Lung microvascular endothelial cell (primary cell): ENCODE results near the gene ROBO1. TPM values are rescaled to one million over a fixed set of nuclear protein-coding genes. Genes with fewer than 3 reads are reported as not detected.
"Not testable (repeated sequence)": the region's sequence is repeated elsewhere in the genome, so short reads cannot be mapped to it uniquely, and the experiment has no call there.

Experiments used
- DNase-seq, 2 donors: peaks; one replicate each; pipeline versions ENCODE4 v3.0.0 to v3.0.0-alpha.2; 2010; ENCODE audit warnings: low read depth in 2 of 2
- total RNA-seq: library from RNA; depleted of rRNA; stranded (reverse); fragments of >200 nt; gene quantifications from 2 replicates; pipeline ENCODE4 v1.2.1, GENCODE V29; 2014

ROBO1 gene
- total RNA-seq, 1 donor from 2014 or later: 0.20 TPM

DNA sequence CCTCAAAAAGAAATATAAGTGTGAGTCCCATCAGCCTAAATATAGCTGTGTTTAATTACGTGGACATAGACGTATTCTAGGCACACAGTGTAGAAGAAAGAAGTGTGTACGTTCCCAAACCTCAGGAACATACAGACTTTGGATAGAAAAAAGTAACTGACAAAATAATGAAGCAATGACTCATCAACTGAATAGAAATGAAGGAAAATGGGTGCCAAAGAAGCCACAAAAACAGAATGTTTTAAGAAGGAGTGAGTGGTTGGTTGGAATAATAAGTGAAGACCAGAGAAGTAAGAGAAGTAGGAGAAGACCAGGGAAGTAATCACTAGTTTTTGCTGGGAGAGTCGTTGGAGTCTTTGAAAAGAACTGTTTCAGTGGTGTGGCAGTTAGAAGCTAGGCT lies 518.1 kb downstream of the ROBO1 start:
- DNase-seq: no peak

DNA sequence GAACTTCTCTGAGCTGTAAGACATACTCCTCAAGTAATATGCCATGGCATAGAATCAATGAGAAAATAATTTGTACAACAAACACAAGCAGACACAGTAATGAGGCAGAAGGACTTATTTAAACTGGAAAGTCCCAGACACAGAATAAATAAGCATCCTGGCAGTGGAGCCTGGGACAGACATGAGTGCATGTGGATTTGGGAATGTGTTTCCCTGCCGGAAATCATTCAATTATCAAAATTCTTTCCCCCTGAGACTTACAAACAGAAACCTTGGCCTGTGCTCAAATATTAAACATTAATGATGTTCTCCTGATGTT lies 520.1 kb downstream of the ROBO1 start:
- DNase-seq: peak in 1 of 2 donors; percentile 4

DNA sequence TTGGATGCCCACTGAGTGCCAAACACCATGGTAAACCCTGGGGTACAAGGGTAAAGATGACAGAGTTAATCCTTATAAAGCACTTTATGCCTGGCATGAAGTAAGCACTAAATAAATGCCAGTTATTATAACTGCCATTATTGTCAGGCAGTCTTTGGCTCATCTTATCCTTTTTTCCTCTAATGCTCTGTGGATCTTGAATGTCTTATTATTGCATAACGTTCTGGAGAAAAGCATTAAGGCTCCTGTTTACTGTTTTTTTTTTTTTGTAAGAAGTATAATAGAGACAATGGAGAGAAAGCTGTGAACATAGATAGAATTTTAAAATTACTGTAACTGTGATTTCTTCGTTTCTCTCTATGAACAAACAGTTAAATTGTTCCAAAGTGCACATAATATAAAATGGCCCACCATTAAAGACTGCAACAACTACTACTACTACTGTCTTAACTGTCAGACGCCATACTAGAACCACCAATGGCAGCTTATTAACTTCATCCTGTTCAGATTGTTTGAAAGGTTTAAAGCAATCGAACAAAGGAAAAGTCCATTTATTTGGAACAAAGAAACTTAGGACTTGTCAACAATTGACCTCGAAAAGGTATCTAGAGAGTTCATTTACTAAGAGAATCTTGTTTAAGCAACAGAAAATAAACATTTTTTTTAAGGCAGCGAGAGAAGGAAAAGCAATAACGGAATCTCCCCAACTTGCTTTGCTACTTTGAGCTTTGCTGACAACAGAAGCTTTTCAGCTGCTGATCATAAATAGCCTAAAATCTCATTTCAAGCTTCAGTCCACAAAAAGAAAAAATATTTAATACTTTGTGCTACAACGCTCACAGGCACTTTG lies 520.7 kb downstream of the ROBO1 start:
- DNase-seq: no peak

DNA sequence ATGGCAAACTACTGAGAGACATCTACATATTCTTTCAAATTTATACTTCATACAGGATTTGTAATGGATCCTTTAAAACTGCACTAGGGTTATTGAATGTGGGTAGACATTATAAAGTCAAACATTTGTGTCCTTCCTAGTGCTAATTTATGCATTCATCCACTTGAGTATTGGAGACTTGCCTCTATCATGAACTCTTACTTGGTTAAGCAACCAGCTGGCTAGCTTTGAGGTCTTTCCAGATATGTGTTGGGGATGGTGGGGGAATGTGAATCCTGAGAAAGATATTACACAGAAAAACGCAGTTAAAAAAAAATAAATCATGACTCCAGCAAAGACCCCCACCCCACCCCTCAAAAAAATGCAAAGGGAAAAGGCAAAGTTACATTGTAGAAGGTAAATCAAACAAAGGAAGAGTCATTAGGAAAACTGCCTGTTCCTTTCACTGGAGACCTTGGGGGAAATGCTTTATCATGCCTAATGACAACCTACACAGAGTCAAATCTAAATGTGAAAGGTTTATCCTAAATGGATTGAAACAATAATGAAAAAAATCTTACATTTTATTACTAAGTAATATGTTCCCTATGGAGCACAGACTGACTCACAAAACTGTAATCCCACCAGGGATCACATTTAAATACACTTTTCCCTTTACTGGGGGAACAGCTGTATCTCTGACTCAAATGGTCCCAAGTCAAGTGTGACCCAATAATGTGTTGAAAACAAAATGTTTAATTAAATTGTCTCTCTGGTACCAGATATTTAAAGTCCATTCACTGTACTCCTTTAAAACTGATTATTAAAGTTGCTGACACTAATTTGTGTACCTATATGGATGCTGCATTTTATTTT lies 522.3 kb downstream of the ROBO1 start:
- no peak for DNase-seq

DNA sequence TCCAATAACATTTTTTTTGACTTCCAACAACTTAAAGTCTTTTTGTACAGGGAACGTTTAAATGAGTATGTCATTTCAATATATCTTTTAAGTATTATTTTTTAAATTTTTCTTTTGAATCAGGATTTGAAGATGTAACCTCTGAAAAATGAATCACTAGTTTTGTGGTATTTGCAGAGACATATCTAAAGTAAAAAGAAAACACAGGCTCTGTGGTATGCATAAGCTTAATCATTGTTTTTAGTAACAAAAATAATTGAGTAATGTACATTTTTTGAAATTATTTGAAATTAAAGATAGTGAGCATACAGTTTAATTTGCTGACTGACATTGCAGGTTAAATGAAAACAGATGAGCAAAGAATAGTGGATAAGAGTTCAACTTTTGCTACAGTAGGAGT lies 531.3 kb downstream of the ROBO1 start:
- no peak for DNase-seq

DNA sequence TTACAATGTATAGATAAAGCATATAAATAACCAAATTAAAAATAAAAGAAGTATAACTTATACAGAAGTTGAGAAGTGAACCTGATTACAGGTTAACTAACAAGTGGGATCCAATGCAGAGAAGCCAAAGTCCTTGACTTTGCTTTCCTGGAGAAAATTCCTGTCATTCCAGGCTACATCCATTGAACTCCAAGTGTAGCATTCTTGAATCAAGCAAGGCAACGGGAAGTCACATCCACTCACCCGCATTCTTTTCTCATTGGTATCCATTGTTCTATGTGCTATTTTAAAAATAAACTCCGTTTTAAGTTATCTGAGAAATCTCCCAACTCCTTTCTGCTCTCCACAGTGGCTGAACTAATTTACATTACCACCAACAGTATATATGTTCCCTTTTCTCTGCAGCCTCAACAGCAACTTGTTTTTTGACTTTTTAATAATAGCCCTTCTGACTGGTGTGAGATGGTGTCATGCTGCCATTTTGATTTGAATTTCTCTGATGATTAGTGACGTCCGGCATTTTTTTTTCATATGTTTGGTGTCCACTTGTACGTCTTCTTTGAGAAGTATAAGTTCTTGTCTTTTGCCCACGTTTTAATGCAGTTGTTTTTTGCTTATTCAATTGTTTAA lies 534.3 kb downstream of the ROBO1 start:
- no peak for DNase-seq

DNA sequence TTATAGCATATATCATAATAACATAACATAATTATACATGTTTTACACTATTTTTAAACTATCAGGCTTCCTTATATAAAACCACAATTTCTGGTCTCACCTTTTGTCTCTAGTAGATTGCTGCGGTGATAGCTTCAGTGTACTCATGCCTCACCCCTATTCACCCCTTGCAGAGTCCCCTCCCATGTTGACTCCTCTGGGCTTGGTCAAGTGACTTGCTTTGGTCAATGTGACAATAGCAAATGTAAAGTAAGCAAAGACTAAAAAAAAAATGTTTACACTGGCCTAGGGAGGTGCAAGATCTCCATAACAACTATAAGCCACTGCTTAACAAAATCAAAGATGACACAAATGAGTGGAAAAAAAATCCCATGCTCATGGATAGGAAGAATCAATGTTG lies 537.5 kb downstream of the ROBO1 start:
- no peak for DNase-seq

DNA sequence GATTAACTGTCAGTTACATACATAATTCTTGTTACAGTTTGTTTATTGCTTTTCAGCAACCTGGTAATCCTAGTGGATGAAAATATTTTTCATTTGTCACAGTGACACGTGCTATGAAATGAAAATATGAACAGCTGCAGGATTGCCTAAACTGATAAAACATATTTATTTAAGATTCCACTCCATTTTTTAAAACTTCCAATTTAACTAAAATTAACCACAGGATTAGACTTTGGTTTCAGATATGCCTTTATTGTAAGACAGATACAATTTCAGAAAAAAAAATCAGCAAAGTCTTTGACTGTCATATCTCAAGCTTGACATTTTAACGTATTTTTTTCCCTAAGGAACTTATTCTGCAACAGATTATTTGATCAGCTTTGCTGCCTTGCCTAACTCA lies 550.7 kb downstream of the ROBO1 start:
- no peak for DNase-seq

DNA sequence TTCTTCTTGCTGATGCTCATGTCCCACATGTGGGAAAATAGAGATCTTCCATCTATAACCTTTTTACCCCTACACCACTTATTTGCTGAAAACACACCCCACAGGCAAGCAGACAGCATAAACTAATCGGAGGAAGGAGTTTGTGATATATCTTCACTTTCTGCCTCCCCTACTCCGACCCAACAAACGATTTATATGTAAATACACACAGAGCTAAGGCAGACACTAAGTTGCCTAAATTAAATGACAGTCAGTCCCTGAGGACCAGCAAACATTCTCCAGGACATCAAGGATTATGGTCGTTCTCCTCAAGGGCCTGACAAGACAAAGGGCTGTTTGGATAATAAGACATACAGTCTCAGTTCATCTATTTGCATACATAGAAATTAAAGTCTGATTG lies 552.5 kb downstream of the ROBO1 start:
- DNase-seq: no peak

DNA sequence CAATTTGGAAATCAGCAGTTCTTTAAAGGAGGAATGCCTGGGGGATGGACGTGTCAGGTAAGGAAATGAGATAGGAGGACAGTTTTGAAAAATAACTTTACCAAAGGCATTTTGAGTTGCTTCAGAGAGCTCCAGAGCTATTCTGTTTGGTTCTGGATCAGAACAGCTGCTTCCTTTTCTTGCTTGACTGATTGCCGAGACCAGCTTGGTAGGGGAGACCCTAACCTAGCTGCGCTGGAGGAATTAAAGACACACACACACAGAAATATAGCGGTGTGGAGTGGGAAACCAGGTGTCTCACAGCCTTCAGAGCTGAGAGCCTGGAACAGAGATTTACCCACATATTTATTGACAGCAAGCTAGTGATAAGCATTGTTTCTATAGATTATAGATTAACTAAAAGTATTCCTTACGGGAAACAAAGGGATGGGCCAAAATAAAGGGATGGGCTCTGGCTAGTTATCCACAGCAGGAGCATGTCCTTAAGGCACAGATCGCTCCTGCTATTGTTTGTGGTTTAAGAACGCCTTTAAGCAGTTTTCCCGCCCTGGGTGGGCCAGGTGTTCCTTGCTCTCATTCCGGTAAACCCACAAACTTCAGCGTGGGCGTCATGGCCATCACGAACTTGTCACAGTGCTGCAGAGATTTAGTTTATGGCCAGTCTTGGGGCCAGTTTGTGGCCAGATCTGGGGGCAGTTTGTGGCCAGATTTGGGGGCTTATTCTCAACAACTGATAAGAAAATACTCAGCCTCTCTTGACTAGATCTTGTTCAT lies 556.0 kb downstream of the ROBO1 start:
- no peak for DNase-seq

DNA sequence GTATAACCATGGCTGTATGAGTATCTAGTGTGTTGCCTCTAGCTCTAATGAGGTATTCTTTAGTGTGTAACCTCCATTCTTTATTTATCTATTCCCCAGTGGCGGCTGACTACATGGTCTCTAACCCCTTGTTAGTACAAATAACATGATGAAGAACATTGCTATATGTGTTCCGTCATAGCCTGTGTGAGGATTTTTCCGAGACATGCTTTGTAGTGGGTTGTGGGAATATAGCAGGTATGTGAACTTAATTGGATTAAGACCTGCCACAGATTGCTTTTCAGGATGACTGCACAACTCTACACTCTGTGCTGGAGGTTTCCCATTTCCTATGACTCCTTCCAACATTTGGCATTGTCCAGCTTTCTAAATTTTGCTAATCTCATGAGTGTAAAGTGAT lies 563.4 kb downstream of the ROBO1 start:
- no peak for DNase-seq

DNA sequence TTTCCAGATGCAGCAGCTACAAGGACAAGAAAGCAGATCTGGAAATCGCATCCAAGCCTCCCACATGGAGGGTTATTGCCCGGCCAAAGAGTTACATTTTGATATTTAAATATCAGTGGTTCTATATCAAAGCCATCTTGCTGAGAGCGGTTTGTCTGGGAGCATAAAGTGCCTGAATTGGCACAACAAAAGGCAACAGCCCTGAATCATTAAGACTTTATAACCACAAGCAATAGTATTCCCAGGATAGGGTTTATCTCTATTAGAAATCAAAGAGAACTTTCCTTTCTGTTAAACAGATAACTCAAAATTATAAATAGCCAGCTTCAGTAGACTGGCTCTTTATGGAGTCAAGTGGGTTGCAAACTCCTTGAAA lies 564.7 kb downstream of the ROBO1 start:
- no peak for DNase-seq

DNA sequence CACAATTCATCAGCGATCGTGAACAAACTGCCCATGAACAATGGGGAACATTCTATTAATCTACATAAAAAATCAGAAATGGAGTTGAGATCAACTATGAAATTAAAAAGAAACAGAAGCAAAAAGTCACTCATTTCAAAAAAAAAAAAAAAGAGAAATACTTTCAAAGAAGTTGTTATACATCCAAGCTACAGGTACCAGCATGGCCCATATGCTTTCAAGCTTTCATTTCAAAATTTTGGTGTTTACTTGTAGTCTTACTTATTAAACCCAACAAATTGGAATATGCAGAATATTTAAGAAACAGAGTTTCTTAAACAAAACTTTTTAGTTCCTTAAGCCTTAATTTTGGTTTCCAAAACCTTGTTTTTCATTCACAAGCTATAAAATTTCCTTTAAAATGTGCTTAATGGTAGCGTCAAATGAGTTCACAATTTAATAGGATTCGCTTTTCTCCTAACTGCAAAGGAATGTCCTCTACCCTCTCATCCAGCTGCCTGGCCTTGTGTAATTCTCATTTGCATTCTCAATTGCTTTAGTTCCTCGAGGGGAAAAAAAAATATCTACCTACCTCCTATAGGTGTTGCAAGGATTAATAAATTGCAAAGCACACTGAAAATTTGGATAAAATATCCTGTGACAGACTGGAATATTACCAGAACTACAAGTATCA lies 565.2 kb downstream of the ROBO1 start:
- no peak for DNase-seq

DNA sequence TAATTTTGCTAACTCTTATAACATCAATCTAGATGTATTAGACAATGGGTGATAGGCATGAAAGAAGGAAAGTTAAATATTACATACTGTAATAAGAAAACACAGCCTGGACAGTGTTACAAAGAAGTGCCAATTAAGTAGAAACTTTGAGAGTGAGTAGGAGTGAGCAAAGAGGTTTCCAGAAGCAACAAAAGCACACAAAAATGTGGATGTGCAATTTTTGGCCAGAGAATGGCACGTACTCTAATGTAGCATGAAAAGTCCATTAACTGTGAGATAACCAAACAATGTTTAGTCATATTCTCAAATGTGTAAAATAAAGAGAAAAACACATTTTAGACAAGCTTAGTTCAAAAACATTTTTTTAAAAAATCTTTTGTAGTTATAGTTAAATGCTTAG lies 567.3 kb downstream of the ROBO1 start:
- DNase-seq: no peak

DNA sequence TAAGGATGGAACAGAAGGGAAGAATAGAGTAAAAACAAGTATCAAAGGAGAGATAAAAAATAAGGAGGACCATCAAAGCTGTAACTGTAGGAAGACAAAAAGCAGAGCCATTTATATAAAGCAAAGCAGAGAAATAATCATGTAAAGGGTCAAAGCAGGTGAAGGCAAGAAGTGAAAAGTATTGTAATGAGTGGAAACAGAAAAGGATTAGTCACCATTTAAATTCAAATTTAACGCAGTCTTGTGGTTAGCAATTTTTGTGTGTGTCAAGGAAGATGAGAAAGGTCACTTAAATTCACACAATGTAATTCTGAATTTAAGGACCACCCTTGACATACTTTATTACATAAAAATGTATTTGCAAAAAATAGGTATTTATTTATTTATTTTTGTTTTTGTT lies 567.8 kb downstream of the ROBO1 start:
- DNase-seq: no peak

DNA sequence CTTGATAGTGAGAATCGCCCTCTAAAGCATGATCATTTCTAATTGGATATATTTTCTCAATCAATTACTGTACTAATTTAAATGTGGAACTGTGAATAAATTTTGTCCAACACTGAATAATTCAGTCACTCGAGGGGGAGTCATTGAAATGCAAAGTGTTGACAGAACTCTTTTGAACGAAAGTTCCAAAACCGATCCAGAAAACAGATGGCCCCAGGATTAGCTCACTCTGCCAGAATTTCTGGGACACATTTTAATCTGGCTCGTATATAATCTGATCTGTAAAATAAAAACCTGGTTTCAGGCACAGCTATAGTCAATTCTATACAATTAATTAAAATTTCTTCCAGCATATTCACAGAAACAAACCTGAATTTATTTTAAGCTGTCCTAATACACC lies 580.4 kb downstream of the ROBO1 start:
- no peak for DNase-seq

DNA sequence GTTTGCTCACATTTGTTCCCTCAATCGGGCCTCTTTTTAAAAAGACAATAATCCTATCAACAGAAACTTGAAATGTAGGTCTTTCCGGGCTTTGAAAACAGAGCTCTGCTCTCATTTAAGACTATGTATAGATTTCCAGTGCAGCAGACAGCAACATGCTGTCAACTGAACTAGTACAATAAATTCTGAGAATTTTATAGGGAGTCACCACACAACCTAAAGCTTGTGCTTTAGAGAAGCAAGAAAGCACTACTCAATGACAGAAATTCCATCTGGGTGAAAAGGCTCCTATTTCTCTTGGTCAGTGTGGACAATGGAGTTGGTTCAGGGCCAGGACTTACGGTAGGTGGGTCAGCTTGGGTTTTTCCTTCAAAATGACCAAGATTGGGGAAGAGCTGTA lies 583.5 kb downstream of the ROBO1 start:
- no peak for DNase-seq

DNA sequence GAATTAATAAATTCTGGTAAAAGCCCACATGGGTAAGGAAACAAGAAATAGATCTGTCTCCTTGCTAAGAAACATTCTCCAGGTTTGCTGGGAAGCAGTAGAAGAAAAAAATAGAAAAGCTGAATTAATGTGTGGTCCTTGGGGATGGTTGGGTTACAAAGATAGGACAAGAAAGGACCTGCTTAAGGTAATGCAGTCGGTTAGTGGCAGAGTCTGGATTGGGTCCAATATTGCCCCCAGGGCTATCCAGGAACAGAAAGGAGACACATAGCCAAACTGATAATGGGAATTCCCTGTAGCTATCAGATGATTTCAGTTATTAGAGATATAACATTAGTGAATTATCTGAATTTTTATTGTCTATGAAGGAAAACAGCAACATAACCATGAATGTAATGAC lies 584.3 kb downstream of the ROBO1 start:
- DNase-seq: no peak

DNA sequence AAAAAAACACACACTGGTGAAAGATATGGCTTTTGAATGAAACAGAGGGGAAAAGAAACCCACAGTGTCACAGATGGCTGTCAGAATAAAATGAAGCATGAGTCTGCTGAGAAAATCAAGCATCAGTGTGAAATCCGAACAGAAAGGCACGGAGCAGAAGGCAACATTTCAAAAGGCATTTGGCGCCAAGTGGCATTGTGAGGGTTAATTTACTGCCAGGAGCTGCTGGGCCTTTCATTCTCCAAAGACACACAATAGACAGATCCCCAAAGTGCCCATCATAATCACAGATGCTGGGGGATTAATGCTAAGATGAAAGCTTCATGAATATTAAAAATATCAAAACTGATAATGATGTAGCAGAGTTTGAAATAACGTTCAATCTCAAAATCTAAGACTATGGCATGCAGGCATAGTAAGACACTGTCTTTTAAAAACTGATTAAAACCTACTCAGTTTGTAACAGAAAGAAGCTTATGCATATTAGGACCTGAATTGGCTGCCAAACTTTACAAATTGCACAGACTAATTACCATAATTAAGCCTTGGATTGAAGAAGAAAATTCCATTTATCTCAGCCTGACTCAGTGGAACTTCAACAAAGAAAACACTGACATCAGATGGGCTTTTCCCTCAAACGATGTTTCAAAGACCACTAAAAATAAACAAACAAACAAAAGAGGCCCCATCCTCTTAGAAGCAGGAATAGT lies 589.2 kb downstream of the ROBO1 start:
- DNase-seq: no peak

DNA sequence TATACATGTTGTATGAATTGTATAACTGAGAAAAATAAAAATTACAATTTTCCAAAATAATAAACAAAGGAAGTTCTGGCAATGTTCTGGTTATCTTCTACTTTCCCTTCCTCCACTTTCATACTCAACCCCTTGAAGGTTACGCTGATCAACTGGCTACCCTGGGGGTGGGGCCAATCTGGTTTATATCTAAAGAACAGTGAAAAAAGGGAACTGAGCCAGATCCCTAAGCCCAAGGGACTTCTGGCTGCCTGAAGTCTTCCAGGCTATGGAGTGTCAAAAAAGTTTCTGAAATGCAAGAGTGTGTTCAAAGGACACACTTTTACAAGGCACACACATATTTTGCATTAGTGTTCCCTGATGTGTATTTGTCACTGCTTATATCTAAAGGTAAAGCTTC lies 591.9 kb downstream of the ROBO1 start:
- DNase-seq: no peak

DNA sequence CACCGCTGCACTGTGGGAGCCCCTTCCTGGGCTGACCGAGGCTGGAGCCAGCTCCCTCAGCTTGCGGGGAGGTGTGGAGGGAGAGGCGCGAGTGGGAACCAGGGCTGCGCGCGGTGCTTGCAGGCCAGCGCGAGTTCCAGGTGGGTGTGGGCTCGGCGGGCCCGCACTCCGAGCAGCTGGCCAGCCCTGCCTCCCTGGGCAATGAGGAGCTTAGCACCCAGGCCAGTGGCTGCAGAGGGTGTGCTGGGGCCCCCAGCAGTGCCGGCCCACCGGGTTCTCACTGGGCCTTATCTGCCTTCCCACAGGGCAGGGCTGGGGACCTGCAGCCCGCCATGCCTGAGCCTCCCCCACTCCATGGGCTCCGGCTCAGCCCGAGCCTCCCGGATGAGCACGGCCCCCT lies 594.5 kb downstream of the ROBO1 start:
- not testable (repeated sequence) for DNase-seq
